H1 (cell line): ENCODE data around the gene CPEB3. TPM values are rescaled to one million over a fixed set of nuclear protein-coding genes. Genes with fewer than 3 reads are reported as not detected.

ENCODE experiments used
- CBX8 ChIP-seq: fragments of 300-800, 300-1000 bp; sonication (generic); IDR thresholded peaks from 2 replicates; pipeline ENCODE4 v1.7.1; 2016; ENCODE audit warnings: low read depth, low read length, borderline replicate concordance
- CHD7 ChIP-seq: fragments of 300-600 bp; sonication (generic); IDR thresholded peaks from 2 replicates; pipeline ENCODE4 v1.7.1; 2012; ENCODE audit warnings: low read length, moderate library complexity, mild to moderate bottlenecking, inconsistent platforms; ENCODE audit not compliant: insufficient replicate concordance
- polyA plus RNA-seq, 7 experiments: library from polyadenylated mRNA; depleted of rRNA in 3 of 7; stranded (reverse) in 5 of 7; unstranded in 2 of 7; fragments of >200 nt in 5 of 7; fragments of 200-250 nt in 2 of 7; gene quantifications; 1 replicate in 5 of 7; 2 replicates in 1 of 7; 4 replicates in 1 of 7; pipeline versions ENCODE4 v1.2.1 to v1.2.3, GENCODE V29; 2011 to 2013; ENCODE audit warnings: missing spikeins in 2 of 7, mixed read lengths in 2 of 7
- total RNA-seq: library from RNA; stranded (reverse); fragmentation: NEBNext Ultra II Directional; extraction: Animal tissue kit (Norgen Biotek cat#: 25700); gene quantifications from 2 replicates; pipeline ENCODE4 v1.2.1, GENCODE V29; 2021

CPEB3 gene
- total and polyA plus RNA-seq, 2 of the 8 experiments (the other 6 are each of a cell fraction or from before 2014, with no cell fraction given), result 0.39 to 1.7 TPM

DNA sequence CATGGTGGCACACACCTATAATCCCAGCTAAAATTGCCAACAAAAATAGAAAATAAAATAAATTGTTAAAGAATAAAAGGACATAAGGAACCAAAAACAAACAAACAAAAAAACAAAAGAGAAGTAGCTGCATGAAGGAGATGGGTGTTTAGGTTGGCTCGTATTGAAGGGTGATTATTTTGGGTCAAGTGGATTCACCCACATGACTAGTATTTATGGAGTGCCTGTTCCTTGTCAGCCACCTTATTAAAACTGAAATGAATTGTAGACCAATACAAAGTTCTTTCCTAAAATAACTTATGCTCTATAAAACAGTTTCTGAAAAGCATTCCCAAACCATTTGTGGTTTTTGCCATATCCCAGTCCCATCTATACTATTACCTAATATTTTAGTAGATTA lies 228.6 kb downstream of the CPEB3 start (continued):
- TF ChIP-seq CHD7 (no peak), CBX8 (no peak)
